WI38 (cell line): ENCODE results near the gene FNDC3B.

Source experiments
- H3K4me3 ChIP-seq: 2 replicates; pipeline ENCODE4 v1.5.1; 2011; ENCODE audit warnings: low read depth, mild to moderate bottlenecking, control low read depth, low read length
- CTCF ChIP-seq: IDR thresholded peaks from 2 replicates; pipeline ENCODE4 v1.5.1; 2012; ENCODE audit warnings: low read depth, mild to moderate bottlenecking, control low read depth, low read length

Gene FNDC3B

GRCh38 chr3:172407872-172408271 lies 368.5 kb downstream of the FNDC3B start:
- TF ChIP-seq CTCF = no peak
- no peak overlapping the region for H3K4me3 ChIP-seq

GRCh38 chr3:172410702-172411477 lies 371.5 kb downstream of the FNDC3B start:
- no peak for TF ChIP-seq CTCF
- no peak overlapping the region for H3K4me3 ChIP-seq

- no peak for TF ChIP-seq CTCF
- H3K4me3 ChIP-seq = no peak overlapping the region
Measured at GRCh38 chr3:172411478-172411947, 372.1 kb downstream of the FNDC3B start.

- H3K4me3 ChIP-seq = no peak overlapping the region
- TF ChIP-seq CTCF = no peak
Measured at GRCh38 chr3:172415323-172415722, 375.9 kb downstream of the FNDC3B start.

GRCh38 chr3:172437713-172438112 lies 398.3 kb downstream of the FNDC3B start:
- no peak overlapping the region for H3K4me3 ChIP-seq
- no peak for TF ChIP-seq CTCF

- H3K4me3 ChIP-seq = no peak overlapping the region
- TF ChIP-seq CTCF = no peak
Measured at GRCh38 chr3:172438186-172438585, 398.8 kb downstream of the FNDC3B start.

- TF ChIP-seq CTCF = no peak
- no peak overlapping the region for H3K4me3 ChIP-seq
Measured at GRCh38 chr3:172441581-172441980, 402.2 kb downstream of the FNDC3B start.
